Heart right ventricle (tissue), 16 donors: ENCODE results near the gene FAM50B. TPM values are rescaled to one million over a fixed set of nuclear protein-coding genes. Genes with fewer than 3 reads are reported as not detected.

Experiments
- ATAC-seq, 8 donors: fragments of 200-7000 bp; cut with Tn5 transposase; one replicate each; pipeline ENCODE4 v1.9.1; 2020; ENCODE audit warnings: mild to moderate bottlenecking in 8 of 8, moderate library complexity in 8 of 8, moderate number of reproducible peaks in 1 of 8
- DNase-seq, 2 donors: peaks; one replicate each; pipeline ENCODE4 v3.0.0-alpha.2; 2020
- H3K27ac ChIP-seq, 10 donors: fragments of 200-600 bp; sonication (generic) in 2 of 10; one replicate each; pipeline versions ENCODE4 v1.5.0 to v1.8.0; 2020 to 2022; ENCODE audit warnings: mild to moderate bottlenecking in 3 of 10
- H3K27me3 ChIP-seq, 7 donors: fragments of 200-600 bp; one replicate each; pipeline ENCODE4 v1.8.0; 2021 to 2022; ENCODE audit warnings: mild to moderate bottlenecking in 2 of 7
- H3K36me3 ChIP-seq, 9 donors: fragments of 200-600 bp; sonication (generic) in 1 of 9; one replicate each; pipeline versions ENCODE4 v1.5.0 to v1.8.0; 2020 to 2022; ENCODE audit warnings: mild to moderate bottlenecking in 2 of 9
- H3K4me1 ChIP-seq, 9 donors: fragments of 200-600 bp; sonication (generic) in 1 of 9; one replicate each; pipeline versions ENCODE4 v1.5.0 to v1.8.0; 2020 to 2022; ENCODE audit warnings: mild to moderate bottlenecking in 4 of 9
- H3K4me3 ChIP-seq, 10 donors: fragments of 200-600 bp; sonication (generic) in 2 of 10; one replicate each; pipeline versions ENCODE4 v1.5.0 to v1.8.0; 2020 to 2022; ENCODE audit warnings: mild to moderate bottlenecking in 7 of 10, moderate library complexity in 2 of 10
- H3K9me3 ChIP-seq, 11 donors: fragments of 200-600 bp in 10 of 11; sonication (generic) in 2 of 11; one replicate each; pipeline versions ENCODE4 v1.5.0 to v1.8.0; 2013 to 2022; ENCODE audit warnings: mild to moderate bottlenecking in 2 of 11, control low read depth in 1 of 11, moderate library complexity in 1 of 11
- CTCF ChIP-seq, 9 donors: fragments of 200-600 bp; sonication (generic) in 2 of 9; IDR thresholded peaks; one replicate each; pipeline versions ENCODE4 v1.5.0 to v1.8.0; 2021 to 2022; ENCODE audit warnings: antibody characterized with exemption in 9 of 9, mild to moderate bottlenecking in 5 of 9, moderate library complexity in 1 of 9
- WGBS, 2 donors: extraction: QIAGEN DNeasy Blood & Tissue Kit; methylation state at CpG; one replicate each; pipeline ENCODE4 v1.1.7; 2013; ENCODE audit warnings: inconsistent platforms in 1 of 2; 5-methylcytosine and 5-hydroxymethylcytosine counted together
- intact Hi-C, 10 donors: fragments of 100-400 bp; cut with DNase I; formaldehyde crosslinking; loops; one replicate each; pipeline versions ENCODE4 v1.11.1 to v1.14.2; 2022
- polyA plus RNA-seq, 2 donors: library from polyadenylated mRNA; stranded (reverse); fragments of 200-250 nt; gene quantifications; one replicate each; pipeline ENCODE4 v1.2.3, GENCODE V29; 2013
- total RNA-seq, 10 donors: library from RNA; stranded (reverse); fragmentation: NEBNext Ultra II Directional in 3 of 10; extraction: Animal tissue kit (Norgen Biotek cat#: 25700) in 3 of 10; gene quantifications; one replicate each; pipeline versions ENCODE4 v1.2.1 to v1.2.4, GENCODE V29; 2021 to 2023
- donor health status: Arrhythmogenic right ventricular cardiomyopathy.
- donor health status: ischemic (EF 13 %, LVEDD 7.1; RV severe dilation, severe dysfunction).
- donor health status: healthy with polysubstance abuse.
- donor health status: DM: no; HTN: yes; CAD: no.
- donor health status: DM: no; HTN: no; CAD: no.
- donor health status: ischemic (EF 25% LVEDD 6.9; RV normal size, moderate dysfunction).
- donor health status: ischemic (EF 25% LVEDD 5.7; RV mildly dilated, moderate dysfunction).
- donor health status: healthy.
- donor health status: DM: yes; HTN: yes; CAD: no.
- donor health status: Ischemic cardiomyopathy.
- donor health status: ischemic (EF 35%, LVEDD 5.7; RV mildly dilated, moderate dysfunction).
- donor health status: nonischemic (EF 11% LVEDD 7.7; RV severe dilation, severe dysfunction).
- donor health status: DM: yes; HTN: yes; CAD: no.
- donor health status: PGD.
- donor health status: ischemic (EF 29% LVEDD 5.4; RV normal size, mild dysfunction).
- donor health status: nonischemic (EF 23%, LVEDD 6.1; RV moderate dilation, normal function).

The FAM50B gene
- total and polyA plus RNA-seq, 12 donors, result 5.9 to 31.3 (median 22.4) TPM

GRCh38 chr6:3868544-3868943 lies 19.4 kb downstream of the FAM50B start:
- Histone ChIP-seq H3K4me1 (peaks cover 0 to 3% (median 0%) of the 10 kb centered on the region in 9 donors), H3K9me3 (no peaks in the 10 kb centered on the region), H3K27me3 (no peaks in the 10 kb centered on the region), H3K4me3 (no peak overlapping the region), H3K27ac (no peak overlapping the region), H3K36me3 (no peaks in the 10 kb centered on the region)
- no peak for TF ChIP-seq CTCF (IDR thresholded peaks at IDR 0.05)
- WGBS, 2 donors, result 76 to 81% methylated on average over 7 of the region's 7 CpGs
- intact Hi-C loops, result no loop called here
- ATAC-seq, result no peak
- DNase-seq, result no peak

- Histone ChIP-seq H3K9me3 (no peaks in the 10 kb centered on the region), H3K27me3 (no peaks in the 10 kb centered on the region), H3K36me3 (no peaks in the 10 kb centered on the region), H3K4me1 (peaks cover 0 to 7% (median 0%) of the 10 kb centered on the region in 9 donors), H3K27ac (no peak overlapping the region), H3K4me3 (no peak overlapping the region)
- WGBS, 2 donors, result 87 to 91% methylated on average over 3 of the region's 3 CpGs
- DNase-seq, result no peak
- no peak for TF ChIP-seq CTCF (IDR thresholded peaks at IDR 0.05)
- no peak for ATAC-seq
- intact Hi-C loops, result no loop called here
Observed at GRCh38 chr6:3869284-3869631, 20.1 kb downstream of the FAM50B start.

GRCh38 chr6:3869632-3870527 lies 20.7 kb downstream of the FAM50B start:
- Histone ChIP-seq H3K27ac (no peak overlapping the region), H3K9me3 (no peaks in the 10 kb centered on the region), H3K4me1 (peaks cover 0 to 7% (median 0%) of the 10 kb centered on the region in 9 donors), H3K36me3 (no peaks in the 10 kb centered on the region), H3K4me3 (no peak overlapping the region), H3K27me3 (no peaks in the 10 kb centered on the region)
- no peak for TF ChIP-seq CTCF (IDR thresholded peaks at IDR 0.05)
- intact Hi-C loops, result no loop called here
- no peak for DNase-seq
- WGBS, 2 donors, result 82 to 84% methylated on average over 16 of the region's 16 CpGs
- ATAC-seq, result no peak

- Histone ChIP-seq H3K27ac (no peak overlapping the region), H3K9me3 (no peaks in the 10 kb centered on the region), H3K4me3 (no peak overlapping the region), H3K4me1 (peaks cover 0 to 7% (median 0%) of the 10 kb centered on the region in 9 donors), H3K27me3 (no peaks in the 10 kb centered on the region), H3K36me3 (no peaks in the 10 kb centered on the region)
- 93 to 94% methylated on average over 5 of the region's 5 CpGs for WGBS, 2 donors
- no peak for DNase-seq
- no peak for ATAC-seq
- intact Hi-C loops, result no loop called here
- no peak for TF ChIP-seq CTCF (IDR thresholded peaks at IDR 0.05)
Observed at GRCh38 chr6:3870528-3870925, 21.4 kb downstream of the FAM50B start.
